Activated T-cell treated with anti-CD3 and anti-CD28 coated beads, Interleukin-2, amount 50 U/mL, for 48 hours (primary cell): Measurements from ENCODE around the gene DHX16.

Experiments
- DNase-seq, 2 experiments: peaks; one replicate each; pipeline ENCODE4 v3.0.0-alpha.2; 2020

DHX16 gene

DNA sequence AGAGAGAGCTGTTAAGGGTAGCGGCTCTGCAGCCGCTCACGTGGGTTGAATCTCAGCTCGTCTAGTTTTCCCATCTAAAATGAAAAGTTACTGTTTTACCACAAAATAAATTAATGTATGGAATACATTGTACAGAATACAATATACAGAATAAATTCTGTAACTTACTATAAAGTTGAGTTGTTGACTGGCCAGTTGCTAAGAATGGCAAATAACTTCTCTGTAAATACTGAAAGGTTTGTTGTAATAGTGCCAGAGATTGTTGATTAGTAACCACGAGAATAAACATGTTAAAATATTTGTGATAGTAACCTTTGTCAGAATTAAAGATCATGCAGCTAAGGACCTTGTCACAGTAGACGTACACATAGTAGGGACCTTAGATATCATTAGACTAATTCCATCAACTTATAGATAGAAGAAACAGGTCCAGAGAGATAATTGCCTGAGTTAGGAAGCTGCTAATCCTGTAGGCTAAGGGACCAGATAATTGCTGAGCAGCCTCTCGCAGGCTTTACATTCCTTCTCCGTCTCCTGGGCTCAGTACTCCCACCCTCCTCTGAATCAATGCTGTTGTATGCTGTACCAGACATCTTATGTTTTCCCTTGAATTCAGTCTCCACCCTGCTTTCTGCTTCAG is 18.5 kb upstream of the DHX16 start:
- no peak for DNase-seq

DNA sequence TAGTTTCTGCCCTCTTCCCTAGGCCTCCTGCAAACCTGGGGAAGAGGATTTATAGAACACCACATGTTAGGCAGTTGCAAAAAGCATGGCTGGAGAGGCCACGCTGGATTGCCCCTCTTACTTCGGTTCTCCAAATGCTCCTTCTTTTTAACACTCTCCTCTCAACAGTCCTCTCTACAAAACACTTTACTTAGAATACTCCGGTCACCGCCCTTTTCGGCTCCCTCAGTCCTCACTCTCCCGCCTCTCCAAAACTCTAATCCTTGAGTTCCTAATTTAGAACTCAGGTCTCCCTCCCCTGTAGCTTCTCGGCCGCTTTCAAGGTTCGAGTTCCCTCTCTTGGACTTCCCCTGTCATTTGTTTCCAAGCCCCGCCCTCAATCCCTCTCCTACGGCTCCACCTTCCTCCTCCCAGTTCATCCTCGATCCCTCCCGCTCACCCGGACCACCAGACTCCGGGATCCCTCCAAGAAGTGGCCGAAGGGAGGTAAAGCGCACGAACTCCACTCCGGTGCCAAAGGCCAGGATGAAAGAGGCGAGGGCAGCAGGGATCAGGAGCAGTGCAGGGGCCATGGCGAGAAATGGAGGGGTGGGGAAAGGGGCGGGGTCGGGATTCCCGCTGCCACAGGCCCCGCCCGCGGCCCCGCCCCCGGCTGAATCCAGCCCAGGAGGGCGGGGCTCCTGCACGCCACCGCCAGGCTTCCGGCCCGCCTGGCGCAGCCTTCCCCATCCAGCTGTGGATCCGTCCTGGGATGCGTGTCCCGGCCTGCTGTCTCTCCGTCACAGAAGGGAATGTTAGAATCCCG is 17.8 kb upstream of the DHX16 start, which contains the start of gene NRM:
NRM (minus strand) TSS at position 582 of the 805 bp plus-strand sequence; CDS start at position 572, 10 bp downstream.
- peak; percentile 89 for DNase-seq

DNA sequence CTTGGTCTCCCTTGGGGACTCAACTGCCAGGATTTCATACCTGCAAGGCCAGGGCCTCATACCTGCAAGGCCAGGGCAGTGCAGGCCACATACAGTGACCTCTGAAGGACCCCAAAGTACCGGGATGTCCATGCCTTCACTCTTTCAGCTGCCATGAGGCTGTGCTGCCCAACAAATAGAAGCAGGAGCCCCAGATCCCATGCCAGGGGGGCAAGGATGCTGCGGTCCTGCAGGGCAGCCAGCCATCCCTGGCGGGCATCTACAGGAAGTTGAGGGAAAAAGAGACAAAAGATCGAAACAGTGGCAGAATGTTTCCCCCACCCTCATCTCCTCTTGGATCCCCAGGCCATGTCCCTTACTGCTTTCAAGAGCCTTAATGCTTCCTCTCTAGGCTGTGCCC is 17.2 kb upstream of the DHX16 start:
- DNase-seq, result no peak

DNA sequence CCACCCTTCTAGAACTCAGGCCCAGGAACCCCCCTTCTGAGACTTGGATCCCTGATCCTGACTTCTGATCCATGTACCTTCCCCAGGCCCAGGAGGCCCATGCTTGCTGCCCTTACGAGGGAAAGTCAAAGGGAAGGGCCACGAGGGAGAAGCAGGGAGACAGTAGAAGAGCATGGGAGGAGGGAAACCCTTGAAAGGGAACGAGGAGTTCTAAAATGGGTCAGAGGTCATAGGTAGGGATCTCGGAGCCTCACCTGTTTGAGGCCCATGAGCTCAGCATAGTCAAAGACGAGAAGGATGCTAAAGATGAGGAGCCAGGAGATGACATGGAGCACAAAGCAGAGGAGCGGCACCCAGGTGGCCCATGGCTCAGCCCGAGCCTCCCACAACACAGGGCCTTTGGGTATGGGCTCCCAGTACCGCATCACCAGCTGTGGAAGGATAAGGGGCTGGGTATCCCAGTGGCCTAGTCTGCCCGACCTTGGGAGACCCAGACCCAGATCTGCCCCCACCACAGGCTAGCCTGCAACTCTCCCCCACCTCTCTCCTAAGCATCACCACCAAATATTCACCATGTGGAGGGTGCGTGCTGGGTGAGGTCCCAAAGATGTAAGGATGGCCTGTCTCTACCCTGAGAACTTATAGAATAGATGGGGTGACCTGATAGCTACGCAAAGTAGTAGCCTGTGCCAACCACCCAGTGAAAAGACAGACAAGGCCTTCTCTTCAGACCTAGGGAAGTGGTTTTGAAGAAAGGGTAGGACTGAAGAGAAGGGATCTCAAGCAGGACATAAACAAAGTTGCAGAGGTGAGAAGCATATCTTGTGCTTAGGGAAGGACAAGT is 16.4 kb upstream of the DHX16 start:
- no peak for DNase-seq

DNA sequence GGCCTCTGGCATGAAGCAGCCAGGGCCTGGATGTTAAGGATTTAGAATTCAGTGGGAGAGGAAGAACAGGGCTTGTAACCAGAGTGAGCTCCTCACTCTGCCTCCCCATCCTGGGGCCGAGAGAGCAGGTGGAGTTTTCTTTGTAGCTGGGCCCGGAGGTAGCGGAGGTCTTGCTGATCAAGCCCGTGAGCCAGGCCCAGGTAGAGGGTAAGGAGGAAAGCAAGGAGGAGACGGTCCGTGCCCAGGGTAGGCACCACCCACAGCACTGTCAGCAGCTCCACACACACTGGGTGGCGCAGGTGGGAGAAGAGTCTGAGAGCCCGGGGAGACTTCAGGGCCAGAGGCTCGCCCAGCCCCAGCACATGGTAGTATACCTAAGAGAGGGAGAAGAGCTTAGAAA is 15.8 kb upstream of the DHX16 start:
- peak in 1 of 2 experiments; percentile 24 for DNase-seq

DNA sequence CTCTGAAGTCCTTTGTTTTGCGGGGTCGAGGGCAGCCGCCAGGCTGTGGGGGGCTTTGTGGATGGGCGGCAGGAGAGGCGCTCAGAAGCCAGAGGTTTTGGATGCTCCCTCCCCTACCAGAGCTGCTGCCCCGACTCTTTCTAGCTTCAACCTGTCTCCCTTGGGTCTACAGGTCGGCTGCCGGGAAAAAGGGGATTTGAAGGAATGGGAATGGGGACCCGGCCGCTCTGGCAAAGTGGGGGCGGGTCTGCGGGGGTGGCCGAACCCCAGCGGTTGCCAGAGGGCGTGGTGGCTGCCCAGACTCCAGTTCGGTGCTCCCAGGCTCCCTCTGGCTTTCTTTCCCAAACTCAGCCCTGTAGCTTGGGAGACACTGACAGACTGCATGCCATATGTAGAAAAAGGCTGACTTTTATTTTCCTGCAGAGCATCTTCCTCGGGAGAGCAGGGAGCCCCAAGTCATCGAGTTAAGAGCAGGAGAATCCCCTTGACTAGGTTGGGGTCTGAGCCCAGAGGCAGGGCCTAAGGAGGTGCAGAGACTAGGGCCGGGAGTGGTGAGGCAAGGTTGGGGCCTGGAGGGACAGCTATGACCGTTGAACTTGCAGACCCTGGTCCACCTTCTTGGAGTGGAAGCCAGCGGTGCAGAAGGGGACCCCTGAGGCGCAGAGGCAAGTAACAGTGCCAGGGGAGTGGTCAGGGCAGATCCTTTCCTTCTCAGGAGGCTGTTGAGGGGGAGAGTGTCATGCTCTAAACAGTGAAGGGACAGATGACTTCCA is 15.0 kb upstream of the DHX16 start:
- peak in 1 of 2 experiments; percentile 32 for DNase-seq

DNA sequence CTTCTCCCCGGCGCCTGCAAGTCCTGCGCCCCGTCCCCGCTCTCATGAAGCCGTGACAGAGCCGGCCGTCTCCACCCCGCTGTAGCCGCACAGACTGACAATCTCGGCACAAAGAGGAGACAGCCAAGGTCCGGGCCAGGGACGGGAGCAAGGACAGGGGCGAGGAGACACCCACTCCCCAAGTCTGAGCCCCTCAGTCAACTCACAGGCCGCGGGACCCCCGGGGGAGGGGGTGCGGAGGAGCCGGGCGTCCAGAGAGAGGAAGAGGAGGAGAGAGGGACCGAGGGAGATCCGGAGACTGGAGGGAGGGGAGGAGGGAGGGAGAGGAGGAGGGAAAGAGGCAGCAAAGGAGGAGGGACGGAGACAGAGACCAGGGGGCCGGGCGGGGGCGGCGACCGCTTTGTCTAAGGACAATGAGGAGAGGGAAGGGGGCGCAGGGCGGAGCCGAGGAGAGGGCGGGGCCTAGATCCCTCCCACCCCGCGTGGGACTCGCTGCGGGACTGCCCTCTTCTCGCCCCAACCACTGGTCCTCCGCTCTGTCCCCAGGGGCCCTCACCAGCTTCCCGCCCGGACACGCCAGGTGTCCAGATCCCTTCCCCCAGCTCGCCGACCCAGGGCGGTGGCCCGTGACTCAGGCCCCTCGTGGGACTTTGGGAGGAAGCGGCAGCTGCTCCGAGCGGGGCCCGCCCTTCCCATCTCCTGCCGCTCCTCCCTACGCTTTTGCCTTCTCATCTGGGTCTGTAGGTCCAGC is 14.3 kb upstream of the DHX16 start:
- DNase-seq, result peak; percentile 90 to 92

DNA sequence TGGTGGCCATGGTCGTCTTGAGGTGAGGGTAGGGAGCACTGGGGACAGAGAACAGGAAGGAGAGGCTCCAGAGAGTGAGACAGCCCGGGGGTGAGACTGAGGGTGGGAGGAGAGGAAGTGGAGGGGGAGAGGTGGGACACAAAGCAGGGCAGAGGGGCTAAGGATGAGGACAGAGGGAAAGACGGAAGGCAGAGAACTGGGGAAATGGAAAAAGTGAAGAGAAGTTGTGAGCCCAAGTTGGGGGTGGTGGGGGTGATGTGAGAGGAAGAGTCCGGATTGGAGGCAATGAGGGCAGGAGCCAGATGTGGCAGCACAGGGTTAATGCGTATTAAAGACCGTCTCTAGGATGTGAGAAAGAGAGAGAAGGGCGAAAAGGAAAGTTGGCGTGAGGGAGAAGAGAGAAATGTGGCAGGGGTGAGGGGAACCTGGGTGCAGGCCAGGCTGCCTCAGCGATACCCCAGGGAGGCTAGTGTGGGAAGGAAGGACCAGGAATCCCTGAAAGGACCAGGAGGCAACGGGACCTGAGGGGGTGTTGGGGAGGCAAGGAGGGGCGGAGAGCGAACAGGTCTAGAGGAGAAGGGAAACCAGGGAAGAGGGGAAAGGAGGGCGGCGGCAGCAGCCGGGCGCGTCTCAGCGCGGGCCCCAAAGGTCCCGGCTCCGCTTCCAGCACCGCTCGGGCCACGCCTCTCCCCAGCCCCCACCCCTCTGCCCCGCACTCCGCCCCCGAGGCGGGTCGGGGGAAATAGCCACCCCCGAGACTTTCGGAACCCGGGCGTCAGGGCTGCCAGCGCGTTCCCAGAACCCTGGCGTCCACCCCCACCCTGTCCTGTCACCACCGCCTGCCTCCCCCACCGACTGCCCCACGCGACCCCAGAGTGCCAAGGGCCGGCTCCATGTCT is 13.5 kb upstream of the DHX16 start, which contains the start of gene PPP1R18:
PPP1R18 (minus strand) TSS at position 637 of the 899 bp plus-strand sequence; CDS start at position 10, 627 bp downstream.
- peak; percentile 89 to 92 for DNase-seq

DNA sequence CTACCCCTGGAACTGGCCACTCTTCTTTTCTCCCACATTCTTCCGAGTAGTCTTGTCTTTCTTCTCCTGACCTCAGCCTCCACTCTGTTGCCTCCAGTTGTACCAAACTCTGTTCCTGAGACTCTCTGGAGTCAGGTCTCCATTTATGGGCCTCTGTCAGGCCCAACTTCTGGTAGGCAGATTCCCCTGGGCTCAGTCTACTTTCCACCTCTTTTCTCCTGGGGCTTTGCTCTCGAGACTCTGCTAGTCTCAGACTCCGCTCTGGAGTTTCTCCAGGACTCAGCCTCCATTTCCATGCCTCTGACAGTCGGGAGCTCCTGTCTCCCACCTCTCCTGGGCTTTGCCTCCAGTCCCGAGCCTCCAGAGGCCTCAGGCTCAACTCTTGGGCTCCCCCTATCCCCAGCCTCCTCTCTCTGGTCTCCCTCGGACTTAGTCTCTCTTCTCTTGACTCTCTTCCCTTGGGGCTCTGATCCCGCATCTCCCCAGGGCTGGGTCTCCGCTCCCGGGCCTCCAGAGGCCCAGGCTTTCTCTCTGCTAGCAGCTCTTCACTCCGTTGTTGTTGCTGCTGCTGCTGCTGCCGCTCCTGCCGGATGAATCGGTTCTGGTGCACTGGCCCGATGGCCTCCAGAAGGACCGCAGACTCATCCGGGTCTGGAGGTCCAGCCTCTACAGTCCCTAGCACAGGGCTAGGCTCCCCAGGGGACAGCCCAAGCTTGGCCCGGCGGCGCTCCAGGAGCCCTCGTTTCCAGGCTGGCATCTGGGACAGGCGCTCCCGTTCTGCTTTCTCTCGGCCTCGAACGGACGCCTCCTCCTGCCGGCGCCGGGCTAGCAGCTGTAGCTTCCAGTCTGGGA is 12.6 kb upstream of the DHX16 start:
- DNase-seq, result peak; percentile 57 to 60

DNA sequence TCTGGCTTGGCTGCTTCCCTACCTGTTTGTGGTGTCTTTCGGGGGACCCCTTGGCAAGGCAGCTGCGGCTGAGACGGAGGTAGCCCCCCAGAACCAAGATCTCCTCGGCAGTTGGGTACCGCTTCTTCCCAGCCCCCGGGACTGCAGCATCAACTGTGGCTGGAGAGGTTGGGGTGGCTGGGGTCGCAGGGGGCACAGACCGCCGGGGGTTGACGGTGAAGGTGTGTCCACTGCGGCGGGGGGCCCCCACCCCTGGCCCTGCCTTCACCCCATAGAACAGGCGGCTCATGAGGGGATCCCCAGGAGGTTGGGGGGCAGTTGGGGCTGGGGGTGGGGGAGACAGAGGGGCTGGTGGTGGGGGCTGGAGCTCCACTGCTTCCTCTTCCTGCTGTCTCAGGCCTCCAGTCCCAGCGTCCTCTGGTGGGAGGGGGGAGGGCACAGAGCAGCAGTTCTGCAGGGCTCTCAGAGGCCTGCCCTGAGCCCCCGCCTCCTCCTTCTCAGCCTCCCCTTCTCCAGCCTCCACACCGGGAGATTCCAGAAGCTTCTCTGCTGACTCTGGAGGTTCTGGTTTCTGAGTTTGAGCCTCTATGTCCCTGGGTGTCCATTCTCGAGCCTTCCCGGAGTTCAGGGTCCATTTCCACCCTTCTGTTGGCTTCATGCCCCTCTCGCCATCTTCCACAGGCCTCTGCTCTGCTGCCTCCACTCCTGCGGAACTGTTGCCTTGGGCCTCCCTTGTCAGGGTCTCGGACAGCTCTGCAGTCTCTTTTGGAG is 11.8 kb upstream of the DHX16 start:
- DNase-seq, result peak; percentile 66 to 73

DNA sequence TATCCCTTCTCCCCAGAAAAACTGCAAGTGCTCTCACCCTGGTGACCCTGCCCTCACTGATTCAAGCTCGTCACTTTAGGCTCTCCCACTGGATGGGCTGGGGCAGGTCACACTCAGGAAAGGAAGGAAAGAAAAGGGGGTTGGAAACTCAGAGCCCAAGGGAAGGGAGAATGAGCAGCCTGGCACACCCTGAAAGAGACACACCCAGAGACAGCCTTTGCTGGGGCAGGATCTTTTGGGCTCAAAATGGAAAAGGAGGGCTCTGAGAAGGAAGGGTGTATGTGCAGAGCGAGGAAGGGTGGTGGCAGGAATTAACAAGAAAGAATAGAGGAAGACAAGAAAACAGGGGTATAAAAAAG is 11.2 kb upstream of the DHX16 start:
- no peak for DNase-seq

DNA sequence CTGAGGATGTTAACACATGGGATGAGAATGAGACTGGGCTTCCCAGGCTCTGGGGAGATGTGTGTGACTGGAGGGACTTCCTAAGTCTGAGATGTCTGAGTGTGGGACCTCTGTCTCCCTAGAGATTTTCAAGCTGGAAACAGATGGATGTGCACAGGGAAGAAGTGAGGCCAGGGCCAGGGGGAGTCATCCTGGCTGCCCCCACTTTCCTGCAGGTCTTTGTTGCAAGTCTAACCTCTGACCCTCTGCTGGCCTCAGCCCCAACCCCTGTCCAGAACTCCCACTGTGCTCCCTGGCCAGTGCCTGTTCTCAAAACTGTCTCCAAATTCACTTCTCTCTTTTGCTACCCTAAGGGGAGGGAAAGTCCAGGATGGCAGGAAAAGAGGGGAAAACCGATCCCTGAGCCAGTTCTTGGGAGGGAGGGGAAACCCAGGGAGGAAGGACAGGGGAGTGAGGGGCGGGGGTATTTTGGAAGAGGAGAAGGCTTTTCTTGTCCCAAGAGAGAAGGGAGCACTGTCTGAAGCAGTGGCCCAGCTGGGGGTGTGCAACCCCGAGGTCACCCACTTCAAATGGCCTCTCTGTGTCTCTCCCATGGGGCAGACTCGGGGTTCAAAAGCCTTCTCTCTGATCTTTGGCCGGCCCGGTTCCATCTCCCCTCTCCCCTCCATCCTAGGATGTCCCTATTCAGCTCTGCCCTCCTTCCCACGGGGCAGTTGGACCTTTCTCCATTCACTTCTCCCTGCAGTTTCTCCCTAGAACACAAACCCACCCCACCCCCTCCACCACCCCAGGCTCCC is 10.6 kb upstream of the DHX16 start:
- peak; percentile 35 for DNase-seq

DNA sequence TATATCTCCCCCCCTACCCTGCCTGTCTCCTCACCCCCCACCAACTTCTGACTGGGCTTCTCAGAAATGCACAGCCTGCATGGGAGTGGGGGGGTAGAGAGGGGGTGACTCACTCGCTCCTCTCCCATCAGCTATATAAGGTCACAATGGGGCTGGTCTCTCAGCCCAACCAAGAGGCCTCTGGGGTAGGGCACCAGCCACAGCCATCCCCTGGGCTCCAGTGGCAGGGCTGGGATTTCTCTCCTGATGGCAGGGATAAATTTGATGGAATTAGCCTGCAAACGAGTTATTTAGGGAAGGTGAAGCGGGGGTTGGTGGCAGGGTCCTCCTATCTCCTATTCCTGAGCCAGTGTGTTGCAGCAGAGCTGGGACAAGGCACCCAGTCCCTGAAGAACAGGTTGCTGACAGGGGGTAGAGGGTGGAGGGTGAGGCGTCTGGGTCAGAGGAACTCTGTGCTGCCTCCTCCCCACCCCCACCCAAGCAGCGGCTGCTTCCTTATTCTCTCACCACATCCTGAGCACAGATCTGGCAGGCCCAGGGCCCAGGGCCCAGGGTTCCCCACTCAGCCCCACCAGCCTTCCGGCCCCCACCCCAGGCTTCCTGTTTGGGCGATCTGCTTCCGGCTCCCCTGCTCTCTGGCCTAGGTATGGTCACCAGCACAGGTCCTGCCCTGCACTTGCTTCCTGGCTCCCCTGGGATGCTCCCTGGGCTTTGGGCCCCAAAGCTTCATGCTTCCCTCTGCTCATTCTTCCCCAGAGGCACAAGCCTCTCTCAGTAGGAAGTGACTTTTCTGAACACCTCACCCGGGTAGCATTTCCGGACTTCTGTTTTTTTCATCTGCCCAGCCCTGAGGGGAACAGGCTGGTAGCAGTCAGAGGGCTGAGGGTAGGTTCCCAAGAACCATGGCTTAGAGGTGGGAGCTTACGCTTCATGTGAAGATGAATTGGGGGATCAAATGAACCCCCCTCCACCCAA is 9.6 kb upstream of the DHX16 start:
- peak; percentile 88 to 91 for DNase-seq

DNA sequence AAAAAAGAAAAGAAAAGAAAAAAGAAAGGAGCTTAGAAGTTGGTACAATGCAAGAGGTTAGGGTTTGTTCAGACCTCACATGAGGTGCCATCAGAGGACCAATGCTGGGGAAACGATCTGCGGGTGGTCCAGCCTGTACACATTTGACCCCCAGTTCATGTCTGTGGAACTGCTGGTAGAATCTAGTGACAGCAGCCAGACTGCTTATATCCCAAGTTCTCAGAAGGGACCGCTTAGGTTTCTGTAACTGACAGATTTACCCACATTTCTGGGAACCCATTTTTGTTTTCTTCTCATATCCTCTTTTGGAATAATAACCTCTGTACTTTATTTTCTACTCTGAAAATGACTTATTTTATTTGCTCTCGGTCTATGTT is 8.9 kb upstream of the DHX16 start:
- DNase-seq, result no peak

DNA sequence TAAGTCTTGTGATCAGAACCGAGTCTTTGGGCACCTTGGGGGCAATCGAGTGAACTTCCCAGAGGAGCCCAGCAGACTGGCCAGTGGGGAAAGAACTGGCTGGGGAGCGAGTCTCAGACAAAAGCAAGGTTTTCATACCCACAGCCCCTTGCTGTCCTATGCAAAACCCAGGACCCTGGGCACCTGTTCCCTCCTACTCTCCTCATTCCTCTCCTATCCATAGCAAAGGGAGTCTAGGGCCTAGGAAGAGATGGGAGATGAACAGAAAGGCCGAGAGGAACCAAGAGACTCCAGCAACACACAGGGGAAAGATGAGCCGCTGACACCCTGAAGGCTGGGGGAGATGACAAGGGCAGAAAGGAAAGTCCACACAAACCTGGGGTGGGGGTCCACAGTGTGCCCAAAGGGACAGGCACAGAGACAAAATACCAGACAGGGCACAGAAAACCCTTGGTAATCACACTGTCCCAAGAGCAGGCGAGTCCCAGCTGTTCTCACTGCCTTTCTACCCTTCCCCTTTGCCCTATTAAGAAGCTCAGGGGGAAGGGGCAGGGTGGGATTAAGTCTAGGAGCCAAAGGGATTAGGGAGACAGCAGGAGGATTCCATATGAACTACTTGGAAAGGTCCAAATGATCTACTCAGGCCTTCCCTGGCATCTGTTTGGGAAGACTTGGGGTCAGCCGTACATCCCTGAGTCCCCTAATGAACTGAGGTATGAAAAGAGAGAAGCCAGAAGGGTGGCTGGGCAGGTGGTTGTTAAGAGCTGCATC is 7.1 kb upstream of the DHX16 start:
- DNase-seq, result peak; percentile 43 to 46
